Stimulated activated CD4-positive, alpha-beta T cell treated with anti-CD3 and anti-CD28 coated beads, Interleukin-1b, Interleukin-23, amount 100 ng/mL, for 48 hours (primary cell): ENCODE results near the gene COPS3.

Experiments
- DNase-seq: peaks from one replicate; pipeline ENCODE4 v3.0.0-alpha.2; 2020

COPS3 gene

GRCh38 chr17:17214646-17215436, 66.2 kb downstream of the COPS3 start:
- no peak for DNase-seq

GRCh38 chr17:17213775-17214174, 67.3 kb downstream of the COPS3 start:
- no peak for DNase-seq

GRCh38 chr17:17207998-17208397, 73.0 kb downstream of the COPS3 start:
- DNase-seq, result no peak

- no peak for DNase-seq
Measured at GRCh38 chr17:17206913-17207335, 74.1 kb downstream of the COPS3 start.

- DNase-seq, result peak; percentile 93
Measured at GRCh38 chr17:17206124-17206912, 74.7 kb downstream of the COPS3 start, which contains the start of gene PLD6. Gene PLD6, minus strand, starts transcription at chr17:17206333. Its CDS starts 47 bp downstream, at chr17:17206286.

- DNase-seq, result peak; percentile 59
Measured at GRCh38 chr17:17205368-17206123, 75.5 kb downstream of the COPS3 start.

- no peak for DNase-seq
Measured at GRCh38 chr17:17204635-17205231, 76.3 kb downstream of the COPS3 start.

- no peak for DNase-seq
Measured at GRCh38 chr17:17204041-17204591, 76.9 kb downstream of the COPS3 start.

- DNase-seq, result no peak
Measured at GRCh38 chr17:17203173-17203730, 77.8 kb downstream of the COPS3 start.

- no peak for DNase-seq
Measured at GRCh38 chr17:17201907-17202306, 79.1 kb downstream of the COPS3 start.

- no peak for DNase-seq
Measured at GRCh38 chr17:17201271-17201670, 79.8 kb downstream of the COPS3 start.

- DNase-seq, result no peak
Measured at GRCh38 chr17:17200831-17201230, 80.2 kb downstream of the COPS3 start.

- no peak for DNase-seq
Measured at GRCh38 chr17:17200311-17200710, 80.7 kb downstream of the COPS3 start.

- no peak for DNase-seq
Measured at GRCh38 chr17:17198281-17198680, 82.8 kb downstream of the COPS3 start.

- DNase-seq, result no peak
Measured at GRCh38 chr17:17196776-17197175, 84.3 kb downstream of the COPS3 start.
